ACC112 (cell line): ENCODE measurements around the gene NSMF.

Experiments used
- H2AFZ ChIP-seq: fragments of 200-600 bp; sonication (generic); one replicate; pipeline ENCODE4 v1.6.0; 2017; ENCODE audit warnings: antibody characterized with exemption, low read length; ENCODE audit not compliant: unreplicated experiment
- H3K27ac ChIP-seq: fragments of 200-600 bp; sonication (generic); 2 replicates; pipeline ENCODE4 v1.5.1; 2014; ENCODE audit warnings: low read depth, mild to moderate bottlenecking, antibody characterized with exemption, low read length, moderate library complexity
- H3K27me3 ChIP-seq: fragments of 200-600 bp; sonication (generic); 2 replicates; pipeline ENCODE4 v1.6.1; 2014; ENCODE audit warnings: mild to moderate bottlenecking, antibody characterized with exemption, low read length, moderate library complexity, mixed read lengths; ENCODE audit not compliant: insufficient read depth
- H3K36me3 ChIP-seq: fragments of 200-600 bp; sonication (generic); 2 replicates; pipeline ENCODE4 v1.6.1; 2016; ENCODE audit warnings: mild to moderate bottlenecking, antibody characterized with exemption, low read length, moderate library complexity, mixed read lengths; ENCODE audit not compliant: insufficient read depth
- H3K4me1 ChIP-seq: fragments of 200-600 bp; sonication (generic); one replicate; pipeline ENCODE4 v1.6.1; 2016; ENCODE audit warnings: low read length, mixed read lengths; ENCODE audit not compliant: insufficient read depth, unreplicated experiment, control insufficient read depth
- H3K4me3 ChIP-seq: fragments of 200-600 bp; sonication (generic); 2 replicates; pipeline ENCODE4 v1.5.1; 2014; ENCODE audit warnings: mild to moderate bottlenecking, low read depth, low read length
- H3K79me2 ChIP-seq: fragments of 200-600 bp; sonication (generic); one replicate; pipeline ENCODE4 v1.6.0; 2016; ENCODE audit warnings: low read length; ENCODE audit not compliant: control insufficient read depth, unreplicated experiment, insufficient read depth

The NSMF gene

GRCh38 chr9:137460363-137461315, 1.5 kb upstream of the NSMF start:
- Histone ChIP-seq H3K79me2 (peaks cover 14% of the 10 kb centered on the region), H3K36me3 (no peaks in the 10 kb centered on the region), H3K4me3 (no peak overlapping the region), H2AFZ (no peak overlapping the region), H3K4me1 (peaks cover 32% of the 10 kb centered on the region), H3K27me3 (no peaks in the 10 kb centered on the region), H3K27ac (no peak overlapping the region)

GRCh38 chr9:137459601-137460362, 648 bp upstream of the NSMF start:
- no peaks in the 10 kb centered on the region for H3K36me3 ChIP-seq
- H3K27ac ChIP-seq = no peak overlapping the region
- peak overlapping the region; percentile 86 for H2AFZ ChIP-seq

GRCh38 chr9:137458194-137459151, 661 bp downstream of the NSMF start:
- H2AFZ ChIP-seq = peak overlapping the region; percentile 86
- peaks cover 14% of the 10 kb centered on the region for H3K79me2 ChIP-seq
- peak overlapping the region; percentile 77; the same call in 1 of the 2 replicates for H3K27ac ChIP-seq
- H3K4me3 ChIP-seq = peak overlapping the region; percentile 98
- H3K4me1 ChIP-seq = peaks cover 34% of the 10 kb centered on the region
- H3K36me3 ChIP-seq = no peaks in the 10 kb centered on the region
- H3K27me3 ChIP-seq = no peaks in the 10 kb centered on the region

More at GRCh38 chr9:137459601-137460362, 648 bp upstream of the NSMF start:
- peaks cover 34% of the 10 kb centered on the region for H3K4me1 ChIP-seq
- H3K4me3 ChIP-seq = peak overlapping the region; percentile 98
- H3K79me2 ChIP-seq = peaks cover 14% of the 10 kb centered on the region
- H3K27me3 ChIP-seq = no peaks in the 10 kb centered on the region

GRCh38 chr9:137457406-137458193, 1.5 kb downstream of the NSMF start:
- H3K27me3 ChIP-seq = no peaks in the 10 kb centered on the region
- H3K4me3 ChIP-seq = peak overlapping the region; percentile 98
- H3K79me2 ChIP-seq = peaks cover 14% of the 10 kb centered on the region
- H3K27ac ChIP-seq = peak overlapping the region; percentile 77; the same call in 1 of the 2 replicates
- H3K4me1 ChIP-seq = peaks cover 34% of the 10 kb centered on the region
- H2AFZ ChIP-seq = no peak overlapping the region
- H3K36me3 ChIP-seq = peaks cover 5% of the 10 kb centered on the region; the same call in 1 of the 2 replicates

- H3K36me3 ChIP-seq = peaks cover 10% of the 10 kb centered on the region; the same call in 1 of the 2 replicates
- no peaks in the 10 kb centered on the region for H3K27me3 ChIP-seq
- H3K4me1 ChIP-seq = peaks cover 34% of the 10 kb centered on the region
Measured at GRCh38 chr9:137456864-137457405, 2.2 kb downstream of the NSMF start.

GRCh38 chr9:137456061-137456863, 2.9 kb downstream of the NSMF start:
- H3K4me1 ChIP-seq = peaks cover 34% of the 10 kb centered on the region
- H3K4me3 ChIP-seq = peak overlapping the region; percentile 98; the same call in 1 of the 2 replicates
- no peaks in the 10 kb centered on the region for H3K27me3 ChIP-seq
- no peak overlapping the region for H2AFZ ChIP-seq
- H3K27ac ChIP-seq = peak overlapping the region; percentile 77
- H3K36me3 ChIP-seq = peaks cover 10% of the 10 kb centered on the region; the same call in 1 of the 2 replicates
- peaks cover 14% of the 10 kb centered on the region for H3K79me2 ChIP-seq

More at GRCh38 chr9:137456864-137457405, 2.2 kb downstream of the NSMF start:
- Histone ChIP-seq H3K27ac (peak overlapping the region; percentile 77), H2AFZ (no peak overlapping the region), H3K4me3 (peak overlapping the region; percentile 98), H3K79me2 (peaks cover 14% of the 10 kb centered on the region)

- Histone ChIP-seq H3K36me3 (peaks cover 10% of the 10 kb centered on the region; the same call in 1 of the 2 replicates), H2AFZ (no peak overlapping the region), H3K4me1 (peaks cover 34% of the 10 kb centered on the region), H3K79me2 (peaks cover 14% of the 10 kb centered on the region), H3K27ac (no peak overlapping the region; the same call in 1 of the 2 replicates), H3K4me3 (no peak overlapping the region), H3K27me3 (no peaks in the 10 kb centered on the region)
Measured at GRCh38 chr9:137455359-137455991, 3.7 kb downstream of the NSMF start.

- H3K4me1 ChIP-seq = peaks cover 34% of the 10 kb centered on the region
- no peak overlapping the region for H2AFZ ChIP-seq
- H3K36me3 ChIP-seq = peaks cover 10% of the 10 kb centered on the region; the same call in 1 of the 2 replicates
- peaks cover 14% of the 10 kb centered on the region for H3K79me2 ChIP-seq
- no peak overlapping the region for H3K27ac ChIP-seq
- H3K27me3 ChIP-seq = no peaks in the 10 kb centered on the region
- no peak overlapping the region for H3K4me3 ChIP-seq
Measured at GRCh38 chr9:137454597-137455358, 4.4 kb downstream of the NSMF start.
